Lung (tissue), 12 donors: Measurements from ENCODE around the gene SCAND1. TPM values are rescaled to one million over a fixed set of nuclear protein-coding genes. Genes with fewer than 3 reads are reported as not detected.

ENCODE experiments used
- ATAC-seq: fragments of 200-7000 bp; cut with Tn5 transposase; one replicate; pipeline ENCODE4 v1.9.1; 2020; ENCODE audit warnings: moderate number of reproducible peaks; ENCODE audit not compliant: insufficient read depth, low FRiP score
- DNase-seq, 3 donors: peaks; one replicate each; pipeline ENCODE4 v3.0.0-alpha.2; 2013 to 2017
- H3K27ac ChIP-seq, 2 donors: one replicate each; pipeline ENCODE4 v1.5.1; 2013; ENCODE audit warnings: mild to moderate bottlenecking in 2 of 2, moderate library complexity in 2 of 2, control low read depth in 1 of 2, inconsistent platforms in 1 of 2, low read depth in 1 of 2, low read length in 1 of 2
- H3K27me3 ChIP-seq, 3 donors: one replicate each; pipeline ENCODE4 v1.5.1; 2013; ENCODE audit warnings: low read length in 2 of 3; ENCODE audit not compliant: control insufficient read depth in 3 of 3, insufficient read depth in 3 of 3
- H3K36me3 ChIP-seq, 4 donors: one replicate each; pipeline ENCODE4 v1.5.1; 2013; ENCODE audit warnings: low read length in 4 of 4, mild to moderate bottlenecking in 1 of 4, moderate library complexity in 1 of 4; ENCODE audit not compliant: control insufficient read depth in 4 of 4, insufficient read depth in 4 of 4
- H3K4me1 ChIP-seq, 5 donors: one replicate each; pipeline ENCODE4 v1.5.1; 2013; ENCODE audit warnings: low read length in 5 of 5, mild to moderate bottlenecking in 2 of 5, moderate library complexity in 1 of 5; ENCODE audit not compliant: control insufficient read depth in 5 of 5, insufficient read depth in 5 of 5
- H3K4me3 ChIP-seq: one replicate; pipeline ENCODE4 v1.5.1; 2013; ENCODE audit warnings: mild to moderate bottlenecking, control low read depth, moderate library complexity
- H3K9ac ChIP-seq, 2 donors: one replicate each; pipeline ENCODE4 v1.5.1; 2013; ENCODE audit warnings: low read length in 2 of 2, control low read depth in 1 of 2; ENCODE audit not compliant: insufficient read depth in 1 of 2
- H3K9me3 ChIP-seq, 4 donors: one replicate each; pipeline ENCODE4 v1.5.1; 2013; ENCODE audit warnings: low read length in 3 of 4, mild to moderate bottlenecking in 1 of 4, moderate library complexity in 1 of 4; ENCODE audit not compliant: control insufficient read depth in 4 of 4, insufficient read depth in 3 of 4
- CTCF ChIP-seq: IDR thresholded peaks from 2 replicates; pipeline ENCODE4 v1.5.1; 2012; ENCODE audit warnings: mild to moderate bottlenecking; ENCODE audit errors: control extremely low read depth, extremely low read depth
- WGBS, 2 donors: extraction: QIAGEN DNeasy Blood & Tissue Kit; methylation state at CpG; one replicate each; pipeline ENCODE4 v1.1.7; 2013; 5-methylcytosine and 5-hydroxymethylcytosine counted together
- polyA plus RNA-seq, 2 donors: library from polyadenylated mRNA; stranded (reverse); fragments of 200-250 nt; gene quantifications; one replicate each; pipeline ENCODE4 v1.2.1, GENCODE V29; 2013
- total RNA-seq, 2 donors: library from RNA; depleted of rRNA in 1 of 2; stranded (reverse); fragments of >200 nt in 1 of 2; gene quantifications; one replicate each; pipeline ENCODE4 v1.2.1, GENCODE V29; 2014 to 2021
- donor health status: control.
- donor health status: control.
- donor health status: Bipolar disorder and iron deficiency.
- donor health status: healthy.
- donor health status: DM: yes; HTN: yes; CAD: no.

The SCAND1 gene
- total and polyA plus RNA-seq, 4 donors: 34.6 to 279 (median 97.1) TPM

- Histone ChIP-seq H3K4me1 (peaks cover 0 to 27% (median 6%) of the 10 kb centered on the region in 5 donors), H3K9ac (no peak overlapping the region), H3K36me3 (no peaks in the 10 kb centered on the region), H3K9me3 (no peaks in the 10 kb centered on the region), H3K27ac (no peak overlapping the region), H3K4me3 (no peak overlapping the region), H3K27me3 (no peaks in the 10 kb centered on the region)
- 77 to 81% methylated on average over 5 of the region's 5 CpGs for WGBS, 2 donors
- no peak for TF ChIP-seq CTCF
- ATAC-seq (no peak), DNase-seq (no peak)
Observed at GRCh38 chr20:35979544-35979943, 25.2 kb upstream of the SCAND1 start.

- Histone ChIP-seq H3K9ac (no peak overlapping the region), H3K4me3 (no peak overlapping the region), H3K36me3 (no peaks in the 10 kb centered on the region), H3K27me3 (no peaks in the 10 kb centered on the region), H3K27ac (no peak overlapping the region), H3K4me1 (peaks cover 0 to 27% (median 6%) of the 10 kb centered on the region in 5 donors), H3K9me3 (no peaks in the 10 kb centered on the region)
- no peak for ATAC-seq
- DNase-seq: peak in 2 of 3 donors; percentile 54 to 82
- TF ChIP-seq CTCF: no peak
- 70 to 77% methylated on average over 9 of the region's 9 CpGs for WGBS, 2 donors
Observed at GRCh38 chr20:35978041-35978513, 23.8 kb upstream of the SCAND1 start.

GRCh38 chr20:35975576-35976373 lies 21.5 kb upstream of the SCAND1 start:
- no peaks in the 10 kb centered on the region for H3K36me3 ChIP-seq
- ATAC-seq (no peak), DNase-seq (peak; percentile 79 to 95 (median 90))
- H3K4me3 ChIP-seq: no peak overlapping the region
- H3K27me3 ChIP-seq: no peaks in the 10 kb centered on the region
- peaks cover 0 to 30% (median 6%) of the 10 kb centered on the region in 5 donors for H3K4me1 ChIP-seq
- 73 to 74% methylated on average over 8 to 9 of the region's 9 CpGs for WGBS, 2 donors
- no peak overlapping the region for H3K27ac ChIP-seq
- peaks cover 0 to 2% (median 0%) of the 10 kb centered on the region in 4 donors for H3K9me3 ChIP-seq
- H3K9ac ChIP-seq: peak overlapping the region in 1 of 2 donors; percentile 44
- TF ChIP-seq CTCF: no peak
